SK-N-SH (cell line): ENCODE data around the gene RHOBTB1. TPM values are rescaled to one million over a fixed set of nuclear protein-coding genes. Genes with fewer than 3 reads are reported as not detected.

ENCODE experiments used
- CTCF ChIA-PET: fragments of 300-600, 350-600 bp; formaldehyde crosslinking; extraction: SDS; loops from one replicate; lab custom pipeline; 2021; lab: Yijun Ruan, JAX
- POLR2A ChIA-PET: fragments of 350-600 bp; sonication (Branson Sonifier 250); formaldehyde crosslinking; extraction: SDS; loops from one replicate; lab custom pipeline; 2020; ENCODE audit warnings: antibody characterized with exemption, inconsistent platforms; lab: Yijun Ruan, JAX
- DNase-seq: peaks from one replicate; pipeline ENCODE4 v3.0.0; 2012
- H2AFZ ChIP-seq: fragments of 200-600 bp; sonication (generic); 2 replicates; pipeline ENCODE4 v1.8.1; 2016; ENCODE audit warnings: antibody characterized with exemption, mild to moderate bottlenecking, low read depth
- H3F3A ChIP-seq: fragments of 200-600 bp; sonication (generic); replicated peaks from 2 replicates; pipeline ENCODE3; 2016; ENCODE audit warnings: antibody characterized with exemption, mild to moderate bottlenecking; ENCODE audit not compliant: insufficient read depth
- H3K27ac ChIP-seq, 2 experiments: fragments of 200-500 bp in 1 of 2; fragments of 200-600 bp in 1 of 2; sonication (Bioruptor generic) in 1 of 2; sonication (generic), shearing (Covaris generic) in 1 of 2; 2 replicates each; pipeline versions ENCODE4 v1.5.1 to v1.6.1; 2014 to 2016; ENCODE audit warnings: low read depth in 2 of 2, inconsistent platforms in 1 of 2, low read length in 1 of 2, mild to moderate bottlenecking in 1 of 2, mixed read lengths in 1 of 2
- H3K27me3 ChIP-seq: fragments of 200-600 bp; sonication (generic), shearing (Covaris generic); 2 replicates; pipeline ENCODE4 v1.6.1; 2016; ENCODE audit warnings: mixed run types; ENCODE audit not compliant: insufficient read depth
- H3K36me3 ChIP-seq, 2 experiments: fragments of 200-500 bp in 1 of 2; fragments of 200-600 bp in 1 of 2; sonication (Bioruptor generic) in 1 of 2; sonication (generic) in 1 of 2; replicated peaks in 1 of 2; 2 replicates each; pipeline versions ENCODE3 to v1.5.1; 2014 to 2016; ENCODE audit warnings: low read length in 1 of 2, mild to moderate bottlenecking in 1 of 2; ENCODE audit not compliant: insufficient read depth in 2 of 2, control insufficient read depth in 1 of 2
- H3K4me1 ChIP-seq, 2 experiments: fragments of 200-500 bp in 1 of 2; fragments of 200-600 bp in 1 of 2; sonication (Bioruptor generic) in 1 of 2; sonication (generic), shearing (Covaris generic) in 1 of 2; 2 replicates each; pipeline versions ENCODE4 v1.5.1 to v1.6.1; 2014 to 2016; ENCODE audit warnings: low read depth in 1 of 2, low read length in 1 of 2, mixed run types in 1 of 2; ENCODE audit not compliant: insufficient read depth in 2 of 2, control insufficient read depth in 1 of 2
- H3K4me2 ChIP-seq: fragments of 200-600 bp; sonication (generic), shearing (Covaris generic); 2 replicates; pipeline ENCODE4 v1.6.1; 2017; ENCODE audit warnings: mixed run types
- H3K4me3 ChIP-seq, 2 experiments: fragments of 200-500 bp in 1 of 2; fragments of 200-600 bp in 1 of 2; sonication (Bioruptor generic) in 1 of 2; sonication (generic), shearing (Covaris generic) in 1 of 2; 2 replicates each; pipeline versions ENCODE4 v1.5.1 to v1.8.1; 2014 to 2016; ENCODE audit warnings: low read depth in 2 of 2, inconsistent platforms in 1 of 2, low read length in 1 of 2, mild to moderate bottlenecking in 1 of 2, mixed read lengths in 1 of 2, moderate library complexity in 1 of 2
- H3K79me2 ChIP-seq: fragments of 200-600 bp; sonication (generic); 2 replicates; pipeline ENCODE4 v1.8.1; 2017; ENCODE audit warnings: mild to moderate bottlenecking; ENCODE audit not compliant: insufficient read depth
- H3K9ac ChIP-seq: fragments of 200-600 bp; sonication (generic); 2 replicates; pipeline ENCODE4 v1.6.1; 2017; ENCODE audit warnings: mixed run types
- H3K9me2 ChIP-seq: fragments of 200-600 bp; sonication (generic); 2 replicates; pipeline ENCODE4 v1.6.1; 2017; ENCODE audit warnings: mixed run types
- H3K9me3 ChIP-seq: fragments of 200-600 bp; sonication (generic); 2 replicates; pipeline ENCODE4 v1.6.1; 2017; ENCODE audit warnings: mixed run types, mild to moderate bottlenecking, moderate library complexity
- H4K20me1 ChIP-seq: fragments of 200-600 bp; sonication (generic); 2 replicates; pipeline ENCODE4 v1.6.1; 2017; ENCODE audit warnings: mild to moderate bottlenecking, mixed run types; ENCODE audit not compliant: insufficient read depth
- CHD2 ChIP-seq: fragments of 150-350 bp; IDR thresholded peaks from 2 replicates; pipeline ENCODE4 v1.6.1; 2018; ENCODE audit warnings: low read length; ENCODE audit not compliant: partially characterized antibody
- CTCF ChIP-seq: fragments of 200-600 bp; sonication (generic); IDR thresholded peaks from 2 replicates; pipeline ENCODE4 v1.6.1; 2017; ENCODE audit warnings: antibody characterized with exemption, mild to moderate bottlenecking, moderate library complexity
- ELF1 ChIP-seq: IDR thresholded peaks from 2 replicates; pipeline ENCODE4 v1.4.0; 2012
- EP300 ChIP-seq, 2 experiments: IDR thresholded peaks; 2 replicates each; pipeline versions ENCODE4 v1.4.0 to v1.6.1; 2012; ENCODE audit warnings: borderline replicate concordance in 1 of 2, low read depth in 1 of 2, low read length in 1 of 2
- FOXJ3 ChIP-seq: sonication (generic); formaldehyde crosslinking; IDR thresholded peaks from 2 replicates; pipeline ENCODE4 v1.5.1; 2020; ENCODE audit warnings: mild to moderate bottlenecking, missing genetic modification reagents
- FOXM1 ChIP-seq: IDR thresholded peaks from 2 replicates; pipeline ENCODE4 v1.4.0; 2012; ENCODE audit warnings: low read depth, mild to moderate bottlenecking
- GABPA ChIP-seq: IDR thresholded peaks from 2 replicates; pipeline ENCODE4 v1.4.0; 2012; ENCODE audit warnings: low read depth, mild to moderate bottlenecking
- GATA2 ChIP-seq: sonication (generic); formaldehyde crosslinking; IDR thresholded peaks from 2 replicates; pipeline ENCODE4 v1.5.0; 2020; ENCODE audit warnings: mild to moderate bottlenecking, missing genetic modification reagents
- IRF3 ChIP-seq: fragments of 150-350 bp; IDR thresholded peaks from 2 replicates; pipeline ENCODE4 v1.6.1; 2016; ENCODE audit warnings: mild to moderate bottlenecking, low read depth, low read length
- JUND ChIP-seq: IDR thresholded peaks from 2 replicates; pipeline ENCODE4 v1.4.0; 2012
- MEF2A ChIP-seq: IDR thresholded peaks from 2 replicates; pipeline ENCODE4 v1.4.0; 2012; ENCODE audit warnings: low read depth, borderline replicate concordance
- MXI1 ChIP-seq: IDR thresholded peaks from 2 replicates; pipeline ENCODE4 v1.6.1; 2012; ENCODE audit warnings: mild to moderate bottlenecking, low read depth, low read length, improper control_type of control experiment
- POLR2AphosphoS5 ChIP-seq: IDR thresholded peaks from 2 replicates; pipeline ENCODE4 v1.6.1; 2012; ENCODE audit warnings: low read depth, low read length
- RCOR1 ChIP-seq: fragments of 150-350 bp; IDR thresholded peaks from 2 replicates; pipeline ENCODE4 v1.6.1; 2017; ENCODE audit warnings: antibody characterized with exemption, low read length
- RFX5 ChIP-seq: IDR thresholded peaks from 2 replicates; pipeline ENCODE4 v1.6.1; 2012; ENCODE audit warnings: mild to moderate bottlenecking, improper control_type of control experiment, low read length
- RXRA ChIP-seq: IDR thresholded peaks from 2 replicates; pipeline ENCODE4 v1.4.0; 2012; ENCODE audit warnings: low read depth, mild to moderate bottlenecking, borderline replicate concordance
- SMC3 ChIP-seq: IDR thresholded peaks from 2 replicates; pipeline ENCODE4 v1.6.1; 2012; ENCODE audit warnings: low read depth, low read length, improper control_type of control experiment
- TAF1 ChIP-seq: IDR thresholded peaks from 2 replicates; pipeline ENCODE4 v1.6.1; 2012; ENCODE audit warnings: low read depth, mild to moderate bottlenecking, low read length, moderate library complexity, borderline replicate concordance
- TCF12 ChIP-seq: IDR thresholded peaks from 2 replicates; pipeline ENCODE4 v1.4.0; 2012
- TEAD4 ChIP-seq: IDR thresholded peaks from 2 replicates; pipeline ENCODE4 v1.4.0; 2012; ENCODE audit warnings: mild to moderate bottlenecking, borderline replicate concordance; ENCODE audit not compliant: insufficient read depth
- ZBTB33 ChIP-seq: IDR thresholded peaks from 2 replicates; pipeline ENCODE4 v1.4.0; 2012; ENCODE audit warnings: low read depth, borderline replicate concordance
- WGBS: methylation state at CpG from one replicate; pipeline ENCODE4 v1.1.6; 2017; ENCODE audit warnings: low lambda C conversion rate; 5-methylcytosine and 5-hydroxymethylcytosine counted together
- polyA plus RNA-seq, 3 experiments: library from polyadenylated mRNA; depleted of rRNA; stranded (reverse); fragments of >200 nt; gene quantifications; 2 replicates each; pipeline ENCODE4 v1.2.3, GENCODE V29; 2012

The RHOBTB1 gene
- polyA plus RNA-seq, 1 of the 3 experiments (the other 2 are of a cell fraction) = 10.5 TPM

- Histone ChIP-seq H3K4me1 (peaks cover 0 to 10% of the 10 kb centered on the region in 2 experiments; a peak in 3 of 4 replicates), H3K27ac (no peak overlapping the region), H3K27me3 (no peaks in the 10 kb centered on the region), H3F3A (no peaks in the 10 kb centered on the region), H3K79me2 (no peaks in the 10 kb centered on the region), H3K4me2 (no peak overlapping the region), H3K4me3 (no peak overlapping the region), H4K20me1 (no peaks in the 10 kb centered on the region), H3K9ac (no peak overlapping the region), H3K36me3 (no peaks in the 10 kb centered on the region), H3K9me2 (no peaks in the 10 kb centered on the region), H2AFZ (no peak overlapping the region), H3K9me3 (no peaks in the 10 kb centered on the region)
- 75% methylated on average over 1 of the region's 1 CpG for WGBS
- CTCF ChIA-PET = interaction anchor here (0.7 to 1.5 kb wide), 2 partner anchors 21 to 69 kb away, joined by 3 read pairs; no protein-coding TSS in a partner anchor
- TF ChIP-seq TAF1 = no peak
- TF ChIP-seq ELF1 = no peak
- TF ChIP-seq TCF12 = no peak
- TF ChIP-seq RFX5 = no peak
- no peak for TF ChIP-seq FOXM1
- no peak for TF ChIP-seq ZBTB33
- TF ChIP-seq GATA2 (CRISPR knock-in tag) = no peak
- no peak for TF ChIP-seq POLR2AphosphoS5
- TF ChIP-seq EP300 (IDR thresholded peaks at IDR 0.05; ENCODE audit: borderline replicate concordance in 1 of 2, low read depth in 1 of 2, low read length in 1 of 2) = no peak
- no peak for TF ChIP-seq CHD2
- no peak for TF ChIP-seq MEF2A
- no peak for TF ChIP-seq MXI1
- no peak for TF ChIP-seq CTCF
- TF ChIP-seq GABPA = no peak
- no peak for TF ChIP-seq FOXJ3 (CRISPR knock-in tag)
- no peak for TF ChIP-seq RCOR1
- POLR2A ChIA-PET = no interaction called here
- DNase-seq = no peak
These were observed 94.2 kb downstream of the RHOBTB1 start for GRCh38 chr10:60849740-60850139.

- H3K9me2 ChIP-seq = no peaks in the 10 kb centered on the region
- no peaks in the 10 kb centered on the region for H3F3A ChIP-seq
- no peaks in the 10 kb centered on the region for H3K79me2 ChIP-seq
- H3K4me3 ChIP-seq = no peak overlapping the region
- no peak for DNase-seq
- no peak overlapping the region for H3K9ac ChIP-seq
- no CpG with 5 or more reads among the region's 3 CpGs for WGBS
- no peak overlapping the region for H2AFZ ChIP-seq
- H3K4me1 ChIP-seq = peaks cover 0 to 10% of the 10 kb centered on the region in 2 experiments; a peak in 3 of 4 replicates
- no peaks in the 10 kb centered on the region for H3K9me3 ChIP-seq
- H3K4me2 ChIP-seq = no peak overlapping the region
- no peaks in the 10 kb centered on the region for H3K27me3 ChIP-seq
- no peak overlapping the region for H3K27ac ChIP-seq
- POLR2A ChIA-PET = no interaction called here
- no peaks in the 10 kb centered on the region for H3K36me3 ChIP-seq
- no peaks in the 10 kb centered on the region for H4K20me1 ChIP-seq
- CTCF ChIA-PET = interaction anchor here (0.6 to 1.5 kb wide), 3 partner anchors 20 to 343 kb away, joined by 3 read pairs; no protein-coding TSS in a partner anchor
- TF ChIP-seq IRF3 (no peak), GABPA (no peak), SMC3 (no peak), TEAD4 (no peak), JUND (no peak), MEF2A (no peak), ZBTB33 (no peak), RXRA (no peak), TAF1 (no peak)
These were observed 94.8 kb downstream of the RHOBTB1 start for GRCh38 chr10:60849217-60849616.
